Liver (tissue), 9 donors: ENCODE measurements around the gene CISTR. TPM values are rescaled to one million over a fixed set of nuclear protein-coding genes. Genes with fewer than 3 reads are reported as not detected.

Source experiments
- DNase-seq: peaks from one replicate; pipeline ENCODE4 v3.0.0-alpha.2; 2017; ENCODE audit warnings: low spot score
- H3K27ac ChIP-seq, 2 donors: one replicate each; pipeline ENCODE4 v1.7.0; 2013; ENCODE audit warnings: inconsistent platforms in 2 of 2, low read length in 2 of 2, control low read depth in 1 of 2, low read depth in 1 of 2, mild to moderate bottlenecking in 1 of 2
- H3K27me3 ChIP-seq, 4 donors: one replicate each; pipeline versions ENCODE4 v1.6.1 to v1.7.0; 2013; ENCODE audit warnings: low read length in 3 of 4, inconsistent platforms in 1 of 4, mild to moderate bottlenecking in 1 of 4, moderate library complexity in 1 of 4; ENCODE audit not compliant: control insufficient read depth in 4 of 4, insufficient read depth in 4 of 4
- H3K36me3 ChIP-seq, 4 donors: one replicate each; pipeline versions ENCODE4 v1.6.1 to v1.7.0; 2013; ENCODE audit warnings: low read length in 3 of 4, mild to moderate bottlenecking in 3 of 4, low read depth in 1 of 4, moderate library complexity in 1 of 4; ENCODE audit not compliant: control insufficient read depth in 4 of 4, insufficient read depth in 3 of 4
- H3K4me1 ChIP-seq, 4 donors: one replicate each; pipeline versions ENCODE4 v1.6.1 to v1.7.0; 2013; ENCODE audit warnings: low read length in 3 of 4, mild to moderate bottlenecking in 3 of 4, moderate library complexity in 1 of 4; ENCODE audit not compliant: control insufficient read depth in 4 of 4, insufficient read depth in 4 of 4
- H3K4me3 ChIP-seq, 3 donors: one replicate each; pipeline versions ENCODE4 v1.6.1 to v1.7.0; 2013; ENCODE audit warnings: low read length in 3 of 3, control low read depth in 1 of 3, low read depth in 1 of 3, mild to moderate bottlenecking in 1 of 3
- H3K9ac ChIP-seq, 2 donors: one replicate each; pipeline ENCODE4 v1.7.0; 2013; ENCODE audit warnings: low read length in 2 of 2, mild to moderate bottlenecking in 2 of 2, moderate library complexity in 2 of 2, control low read depth in 1 of 2, low read depth in 1 of 2
- H3K9me3 ChIP-seq, 4 donors: one replicate each; pipeline versions ENCODE4 v1.6.1 to v1.7.0; 2013; ENCODE audit warnings: low read length in 3 of 4; ENCODE audit not compliant: control insufficient read depth in 4 of 4
- ATF3 ChIP-seq: IDR thresholded peaks from 2 replicates; pipeline ENCODE4 v1.6.1; 2016; ENCODE audit warnings: antibody characterized with exemption
- CTCF ChIP-seq: fragments of 150-350 bp; IDR thresholded peaks from 2 replicates; pipeline ENCODE4 v1.5.1; 2017; ENCODE audit warnings: improper control_type of control experiment, low read depth, low read length; ENCODE audit not compliant: missing input control
- EGR1 ChIP-seq, 2 donors: IDR thresholded peaks; 2 replicates each; pipeline ENCODE4 v1.6.1; 2016 to 2018; ENCODE audit warnings: antibody characterized with exemption in 2 of 2, low read depth in 2 of 2
- FOXA1 ChIP-seq: IDR thresholded peaks from 2 replicates; pipeline ENCODE4 v1.6.1; 2016; ENCODE audit warnings: antibody characterized with exemption
- FOXA2 ChIP-seq: IDR thresholded peaks from 2 replicates; pipeline ENCODE4 v1.6.1; 2016; ENCODE audit warnings: antibody characterized with exemption
- GABPA ChIP-seq, 2 donors: IDR thresholded peaks in 1 of 2; conservative IDR thresholded peaks in 1 of 2; 2 replicates each; pipeline ENCODE4 v1.6.1; 2016; ENCODE audit warnings: antibody characterized with exemption in 2 of 2, mild to moderate bottlenecking in 1 of 2, moderate library complexity in 1 of 2
- HNF4A ChIP-seq, 2 donors: conservative IDR thresholded peaks; 2 replicates each; pipeline ENCODE4 v1.6.1; 2016; ENCODE audit warnings: antibody characterized with exemption in 2 of 2, mild to moderate bottlenecking in 2 of 2
- HNF4G ChIP-seq: IDR thresholded peaks from 2 replicates; pipeline ENCODE4 v1.6.1; 2016; ENCODE audit warnings: antibody characterized with exemption
- JUND ChIP-seq, 2 donors: IDR thresholded peaks; 2 replicates each; pipeline ENCODE4 v1.6.1; 2016; ENCODE audit warnings: antibody characterized with exemption in 2 of 2
- NR2F2 ChIP-seq: IDR thresholded peaks from 2 replicates; pipeline ENCODE4 v1.6.1; 2016; ENCODE audit warnings: antibody characterized with exemption
- RAD21 ChIP-seq, 2 donors: IDR thresholded peaks; 2 replicates each; pipeline ENCODE4 v1.6.1; 2016; ENCODE audit warnings: antibody characterized with exemption in 2 of 2, mild to moderate bottlenecking in 2 of 2
- REST ChIP-seq: IDR thresholded peaks from 2 replicates; pipeline ENCODE4 v1.6.1; 2016; ENCODE audit warnings: antibody characterized with exemption, mild to moderate bottlenecking
- RXRA ChIP-seq, 2 donors: IDR thresholded peaks; 2 replicates each; pipeline ENCODE4 v1.6.1; 2017 to 2018; ENCODE audit warnings: antibody characterized with exemption in 2 of 2, mild to moderate bottlenecking in 1 of 2
- SP1 ChIP-seq: IDR thresholded peaks from 2 replicates; pipeline ENCODE4 v1.6.1; 2018; ENCODE audit warnings: antibody characterized with exemption, mild to moderate bottlenecking
- TAF1 ChIP-seq: conservative IDR thresholded peaks from 2 replicates; pipeline ENCODE4 v1.6.1; 2016; ENCODE audit warnings: antibody characterized with exemption, mild to moderate bottlenecking
- YY1 ChIP-seq: IDR thresholded peaks from 2 replicates; pipeline ENCODE4 v1.6.1; 2016; ENCODE audit warnings: antibody characterized with exemption, mild to moderate bottlenecking
- ZBTB33 ChIP-seq: IDR thresholded peaks from 2 replicates; pipeline ENCODE4 v1.6.1; 2016; ENCODE audit warnings: antibody characterized with exemption
- WGBS: extraction: QIAGEN DNeasy Blood & Tissue Kit; methylation state at CpG from one replicate; pipeline ENCODE4 v1.1.7; 2013; 5-methylcytosine and 5-hydroxymethylcytosine counted together
- polyA plus RNA-seq, 2 donors: library from polyadenylated mRNA; stranded (reverse) in 1 of 2; unstranded in 1 of 2; fragments of 200-250 nt in 1 of 2; fragments of >200 nt in 1 of 2; fragmentation: Nextera tagmentation in 1 of 2; extraction: Ambion mirVana in 1 of 2; gene quantifications; one replicate each; pipeline versions ENCODE4 v1.2.1 to v1.2.3, GENCODE V29; 2013 to 2015
- total RNA-seq, 2 donors: library from RNA; depleted of rRNA; stranded (reverse); fragments of >200 nt; gene quantifications; one replicate each; pipeline ENCODE4 v1.2.3, GENCODE V29; 2014
- donor health status: healthy.
- donor health status: healthy.
- donor health status: healthy.
- donor health status: healthy.
- donor health status: healthy.

The CISTR gene
- total and polyA plus RNA-seq, 4 donors: not detected

- Histone ChIP-seq H3K27me3 (peaks cover 0 to 23% (median 6%) of the 10 kb centered on the region in 4 donors), H3K4me1 (peaks cover 8 to 15% (median 13%) of the 10 kb centered on the region in 4 donors), H3K27ac (no peak overlapping the region), H3K4me3 (peak overlapping the region in 1 of 3 donors; percentile 45), H3K9me3 (no peaks in the 10 kb centered on the region), H3K36me3 (no peaks in the 10 kb centered on the region), H3K9ac (no peak overlapping the region)
- 6% methylated on average over 36 of the region's 36 CpGs for WGBS
- DNase-seq: no peak
- no peak for TF ChIP-seq FOXA2
- TF ChIP-seq REST: no peak
- TF ChIP-seq GABPA (IDR thresholded peaks at IDR 0.05 in 1 of 2, conservative IDR thresholded peaks at IDR 0.05 in 1 of 2): no peak
- TF ChIP-seq SP1: no peak
- TF ChIP-seq RAD21 (IDR thresholded peaks at IDR 0.05): no peak
- TF ChIP-seq HNF4A (conservative IDR thresholded peaks at IDR 0.05): no peak
- no peak for TF ChIP-seq CTCF
- no peak for TF ChIP-seq ZBTB33
- TF ChIP-seq RXRA (IDR thresholded peaks at IDR 0.05): no peak
- TF ChIP-seq EGR1 (IDR thresholded peaks at IDR 0.05; ENCODE audit: low read depth in 2 of 2): no peak
- TF ChIP-seq JUND (IDR thresholded peaks at IDR 0.05): no peak
- no peak for TF ChIP-seq TAF1
- TF ChIP-seq FOXA1: no peak
- TF ChIP-seq YY1: no peak
- no peak for TF ChIP-seq NR2F2
- no peak for TF ChIP-seq ATF3
- no peak for TF ChIP-seq HNF4G
Measured at GRCh38 chr12:53750812-53751335, 905 bp downstream of the CISTR start.
